CD14-positive monocyte (primary cell): Measurements from ENCODE around the gene HPGDS. TPM values are rescaled to one million over a fixed set of nuclear protein-coding genes. Genes with fewer than 3 reads are reported as not detected.

Source experiments
- DNase-seq, 3 donors: peaks; one replicate each; pipeline ENCODE4 v3.0.0-alpha.2; 2011 to 2022
- H2AFZ ChIP-seq: 2 replicates; pipeline ENCODE4 v1.6.0; 2012; ENCODE audit warnings: mild to moderate bottlenecking, low read depth, low read length, inconsistent platforms; ENCODE audit not compliant: insufficient read depth, poor library complexity, severe bottlenecking
- H3K27ac ChIP-seq, 2 donors: 1 replicate in 1 of 2; 2 replicates in 1 of 2; pipeline ENCODE4 v1.5.1; 2012 to 2013; ENCODE audit warnings: low read length in 2 of 2, control low read depth in 1 of 2, inconsistent platforms in 1 of 2, low read depth in 1 of 2, mild to moderate bottlenecking in 1 of 2
- H3K27me3 ChIP-seq, 2 donors: one replicate each; pipeline versions ENCODE4 v1.6.0 to v1.6.1; 2011 to 2013; ENCODE audit warnings: low read length in 2 of 2; ENCODE audit not compliant: control insufficient read depth in 2 of 2, insufficient read depth in 2 of 2
- H3K36me3 ChIP-seq, 2 donors: replicated peaks in 1 of 2; 1 replicate in 1 of 2; 2 replicates in 1 of 2; pipeline versions ENCODE4 v1.5.1 to v1.6.1; 2012 to 2013; ENCODE audit warnings: low read length in 2 of 2, control low read depth in 1 of 2, inconsistent platforms in 1 of 2, mild to moderate bottlenecking in 1 of 2; ENCODE audit not compliant: insufficient read depth in 2 of 2, control insufficient read depth in 1 of 2
- H3K4me1 ChIP-seq, 2 donors: 1 replicate in 1 of 2; 2 replicates in 1 of 2; pipeline versions ENCODE4 v1.5.1 to v1.6.1; 2012 to 2013; ENCODE audit warnings: low read length in 2 of 2, control low read depth in 1 of 2, inconsistent platforms in 1 of 2, mild to moderate bottlenecking in 1 of 2, moderate library complexity in 1 of 2; ENCODE audit not compliant: insufficient read depth in 2 of 2, control insufficient read depth in 1 of 2
- H3K4me2 ChIP-seq: replicated peaks from 2 replicates; pipeline ENCODE3; 2012; ENCODE audit warnings: low read length, moderate library complexity, mild to moderate bottlenecking; ENCODE audit not compliant: poor library complexity, severe bottlenecking; ENCODE audit errors: extremely low read depth
- H3K4me3 ChIP-seq, 3 experiments: fragments of 200-600 bp in 1 of 3; sonication (generic) in 1 of 3; replicated peaks in 1 of 3; 1 replicate in 2 of 3; 2 replicates in 1 of 3; pipeline ENCODE4 v1.5.1; 2011 to 2013; ENCODE audit warnings: low read length in 3 of 3, mild to moderate bottlenecking in 3 of 3, control low read depth in 2 of 3, low read depth in 2 of 3, inconsistent platforms in 1 of 3, moderate library complexity in 1 of 3
- H3K79me2 ChIP-seq: 2 replicates; pipeline ENCODE4 v1.6.0; 2012; ENCODE audit warnings: mild to moderate bottlenecking, control low read depth, inconsistent platforms, low read length, moderate library complexity; ENCODE audit not compliant: insufficient read depth
- H3K9ac ChIP-seq: 2 replicates; pipeline ENCODE4 v1.6.0; 2017; ENCODE audit warnings: low read length, mild to moderate bottlenecking; ENCODE audit not compliant: insufficient read depth, poor library complexity, severe bottlenecking
- H3K9me3 ChIP-seq, 2 donors: replicated peaks in 1 of 2; 1 replicate in 1 of 2; 2 replicates in 1 of 2; pipeline versions ENCODE4 v1.5.1 to v1.6.1; 2012 to 2013; ENCODE audit warnings: low read length in 2 of 2, control low read depth in 1 of 2; ENCODE audit not compliant: control insufficient read depth in 1 of 2, insufficient read depth in 1 of 2
- H4K20me1 ChIP-seq: 2 replicates; pipeline ENCODE4 v1.6.0; 2012; ENCODE audit warnings: mild to moderate bottlenecking, low read length, control low read depth, moderate library complexity; ENCODE audit not compliant: insufficient read depth
- H3K27ac Mint-ChIP-seq, 7 donors: one replicate each; pipeline ENCODE4 v1.8.0; 2020; ENCODE audit warnings: mild to moderate bottlenecking in 7 of 7, mixed read lengths in 7 of 7, moderate library complexity in 6 of 7, inconsistent platforms in 2 of 7
- H3K27me3 Mint-ChIP-seq, 3 donors: one replicate each; pipeline ENCODE4 v1.8.0; 2021 to 2022; ENCODE audit warnings: low read depth in 3 of 3, mild to moderate bottlenecking in 3 of 3, mixed read lengths in 3 of 3, moderate library complexity in 3 of 3, inconsistent platforms in 1 of 3
- H3K36me3 Mint-ChIP-seq, 2 donors: one replicate each; pipeline ENCODE4 v1.8.0; 2020; ENCODE audit warnings: mixed read lengths in 2 of 2, inconsistent platforms in 1 of 2, mild to moderate bottlenecking in 1 of 2
- H3K4me1 Mint-ChIP-seq: one replicate; pipeline ENCODE4 v1.8.0; 2020; ENCODE audit warnings: mild to moderate bottlenecking, mixed read lengths
- H3K4me3 Mint-ChIP-seq, 2 donors: one replicate each; pipeline ENCODE4 v1.8.0; 2020; ENCODE audit warnings: mild to moderate bottlenecking in 2 of 2, mixed read lengths in 2 of 2, moderate library complexity in 1 of 2
- H3K9me3 Mint-ChIP-seq, 7 donors: one replicate each; pipeline ENCODE4 v1.8.0; 2020 to 2022; ENCODE audit warnings: mixed read lengths in 7 of 7, mild to moderate bottlenecking in 6 of 7, moderate library complexity in 6 of 7, inconsistent platforms in 2 of 7
- CTCF ChIP-seq: fragments of 200-600 bp; IDR thresholded peaks from one replicate; pipeline ENCODE4 v1.8.0; 2022; ENCODE audit warnings: antibody characterized with exemption, mild to moderate bottlenecking
- WGBS: methylation state at CpG from one replicate; pipeline ENCODE4 v1.1.5; 2013; ENCODE audit warnings: missing lambda C conversion rate; ENCODE audit not compliant: insufficient coverage; 5-methylcytosine and 5-hydroxymethylcytosine counted together
- intact Hi-C, 2 donors: fragments of 100-400 bp; cut with micrococcal nuclease; formaldehyde crosslinking; loops; one replicate each; pipeline versions ENCODE4 v1.15.0 to v1.15.1; 2023
- polyA plus RNA-seq, 3 donors: library from polyadenylated mRNA; depleted of rRNA in 1 of 3; unstranded in 2 of 3; stranded (reverse) in 1 of 3; fragments of 300-500 nt in 2 of 3; fragments of >200 nt in 1 of 3; fragmentation: Illumina TruSeq in 2 of 3; gene quantifications; 1 replicate in 2 of 3; 2 replicates in 1 of 3; pipeline ENCODE4 v1.2.3, GENCODE V29; 2012 to 2021

The HPGDS gene
- polyA plus RNA-seq, 3 donors: 0.05 to 0.30 TPM; not detected in 1

DNA sequence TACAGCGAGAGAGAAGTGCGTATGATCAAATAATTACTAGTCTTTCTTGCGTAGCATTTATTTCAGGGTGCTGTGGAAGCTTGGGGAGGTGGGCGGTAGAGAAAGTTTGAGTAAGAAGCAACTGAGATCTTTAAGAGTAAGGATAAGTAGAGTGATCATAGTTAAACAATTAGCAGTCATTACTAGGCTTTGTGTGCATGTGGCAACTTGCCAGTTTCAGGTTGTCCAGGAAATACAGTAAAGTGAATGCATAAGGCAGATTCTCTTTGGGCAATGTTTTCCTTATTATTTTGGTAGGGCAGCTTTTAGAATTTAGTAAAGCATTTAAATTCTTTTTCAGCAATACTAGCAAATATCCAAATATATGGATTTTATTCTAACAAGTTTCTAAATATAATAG lies 57.0 kb downstream of the HPGDS start:
- H3K36me3 Mint-ChIP-seq: peaks cover 59 to 80% of the 10 kb centered on the region in 2 donors
- Histone ChIP-seq H3K36me3 (peaks cover 60 to 87% of the 10 kb centered on the region in 2 donors), H3K27me3 (no peaks in the 10 kb centered on the region), H3K4me2 (no peak overlapping the region), H4K20me1 (no peaks in the 10 kb centered on the region), H3K79me2 (no peaks in the 10 kb centered on the region), H3K9me3 (no peaks in the 10 kb centered on the region), H2AFZ (no peak overlapping the region), H3K4me1 (no peaks in the 10 kb centered on the region), H3K4me3 (no peak overlapping the region), H3K9ac (no peak overlapping the region), H3K27ac (no peak overlapping the region)
- DNase-seq: no peak
- peaks cover 0 to 5% (median 0%) of the 10 kb centered on the region in 7 donors for H3K9me3 Mint-ChIP-seq
- intact Hi-C loops: no loop called here
- no peaks in the 10 kb centered on the region for H3K27me3 Mint-ChIP-seq
- H3K27ac Mint-ChIP-seq: no peak overlapping the region
- no peak for TF ChIP-seq CTCF
- no peak overlapping the region for H3K4me3 Mint-ChIP-seq
- H3K4me1 Mint-ChIP-seq: no peaks in the 10 kb centered on the region
- WGBS: 96% methylated on average over 3 of the region's 4 CpGs

DNA sequence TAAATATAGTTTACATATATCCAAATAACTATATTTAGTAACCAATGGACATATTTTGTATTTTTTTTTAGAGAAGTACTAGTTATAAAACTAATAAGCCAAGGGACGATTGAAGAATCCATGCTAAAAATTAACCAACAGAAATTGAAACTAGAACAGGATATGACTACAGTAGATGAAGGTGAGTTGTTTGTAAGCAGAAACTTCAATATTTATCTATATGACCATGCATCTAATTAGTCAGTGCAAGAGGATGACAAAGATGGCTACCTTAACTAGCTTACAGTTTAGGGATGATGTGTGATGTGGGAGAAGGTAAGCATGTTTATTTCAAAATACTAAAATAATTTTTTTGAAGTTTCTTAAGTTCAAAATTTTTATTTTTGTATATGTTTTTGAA lies 57.7 kb downstream of the HPGDS start:
- Histone ChIP-seq H3K4me2 (no peak overlapping the region), H3K9ac (no peak overlapping the region), H3K4me3 (no peak overlapping the region), H3K79me2 (no peaks in the 10 kb centered on the region), H3K36me3 (peaks cover 63 to 85% of the 10 kb centered on the region in 2 donors), H3K4me1 (no peaks in the 10 kb centered on the region), H3K27me3 (no peaks in the 10 kb centered on the region), H3K27ac (no peak overlapping the region), H3K9me3 (no peaks in the 10 kb centered on the region), H2AFZ (no peak overlapping the region), H4K20me1 (no peaks in the 10 kb centered on the region)
- no peaks in the 10 kb centered on the region for H3K4me1 Mint-ChIP-seq
- no peak for DNase-seq
- no peak overlapping the region for H3K27ac Mint-ChIP-seq
- H3K27me3 Mint-ChIP-seq: no peaks in the 10 kb centered on the region
- no peak overlapping the region for H3K4me3 Mint-ChIP-seq
- H3K9me3 Mint-ChIP-seq: peaks cover 0 to 5% (median 0%) of the 10 kb centered on the region in 7 donors
- no peak for TF ChIP-seq CTCF
- WGBS: no CpG with 5 or more reads among the region's 1 CpG
- intact Hi-C loops: no loop called here
- peaks cover 59 to 79% of the 10 kb centered on the region in 2 donors for H3K36me3 Mint-ChIP-seq
